CD4-positive, alpha-beta T cell treated with Interleukin-17A for 4 hours (primary cell): Measurements from ENCODE around the gene AKIRIN2.

Source experiments
- DNase-seq: peaks from one replicate; pipeline ENCODE4 v3.0.0-alpha.2; 2020; ENCODE audit warnings: mixed read lengths

AKIRIN2 gene

GRCh38 chr6:87701676-87702588 lies at the start of gene AKIRIN2:
Gene AKIRIN2 (minus strand): TSS chr6:87702233. CDS start chr6:87701684, 549 bp downstream.
- peak; percentile 97 for DNase-seq

GRCh38 chr6:87747646-87748045 lies 45.6 kb upstream of the AKIRIN2 start:
- DNase-seq: no peak

- DNase-seq: no peak
Observed at GRCh38 chr6:87745966-87746721, 44.1 kb upstream of the AKIRIN2 start.

- DNase-seq: no peak
Observed at GRCh38 chr6:87743454-87743853, 41.4 kb upstream of the AKIRIN2 start.

GRCh38 chr6:87742106-87742505 lies 40.1 kb upstream of the AKIRIN2 start:
- peak; percentile 59 for DNase-seq

GRCh38 chr6:87741001-87741650 lies 39.1 kb upstream of the AKIRIN2 start:
- no peak for DNase-seq

GRCh38 chr6:87738744-87739143 lies 36.7 kb upstream of the AKIRIN2 start:
- no peak for DNase-seq

- no peak for DNase-seq
Observed at GRCh38 chr6:87738000-87738399, 36.0 kb upstream of the AKIRIN2 start.

- DNase-seq: peak; percentile 8
Observed at GRCh38 chr6:87736809-87737540, 34.9 kb upstream of the AKIRIN2 start.

- peak; percentile 74 for DNase-seq
Observed at GRCh38 chr6:87731818-87732661, 30.0 kb upstream of the AKIRIN2 start.

- DNase-seq: no peak
Observed at GRCh38 chr6:87731080-87731479, 29.0 kb upstream of the AKIRIN2 start.

GRCh38 chr6:87729965-87730719 lies 28.1 kb upstream of the AKIRIN2 start:
- no peak for DNase-seq

GRCh38 chr6:87728706-87729105 lies 26.7 kb upstream of the AKIRIN2 start:
- DNase-seq: no peak

GRCh38 chr6:87724983-87725811 lies 23.2 kb upstream of the AKIRIN2 start:
- DNase-seq: no peak

- no peak for DNase-seq
Observed at GRCh38 chr6:87723170-87724078, 21.4 kb upstream of the AKIRIN2 start.

GRCh38 chr6:87722540-87723169 lies 20.6 kb upstream of the AKIRIN2 start:
- DNase-seq: no peak

GRCh38 chr6:87721311-87721710 lies 19.3 kb upstream of the AKIRIN2 start:
- DNase-seq: no peak
